Measurements from ENCODE around the gene DYNC2LI1. TPM values are rescaled to one million over a fixed set of nuclear protein-coding genes. Genes with fewer than 3 reads are reported as not detected.
"Not testable (repeated sequence)": the region's sequence is repeated elsewhere in the genome, so short reads cannot be mapped to it uniquely, and the experiment has no call there.

The DYNC2LI1 gene
- 10 to 100 TPM in 1 of 2 donors, 1 to 10 TPM in 1; 6.9 to 19.9 TPM for total RNA-seq
- long read RNA-seq, partial matches to known transcripts: 1 of 4 reads
- long read RNA-seq, other reads (novel, unspliced or antisense): 0 of 4 reads

DNA sequence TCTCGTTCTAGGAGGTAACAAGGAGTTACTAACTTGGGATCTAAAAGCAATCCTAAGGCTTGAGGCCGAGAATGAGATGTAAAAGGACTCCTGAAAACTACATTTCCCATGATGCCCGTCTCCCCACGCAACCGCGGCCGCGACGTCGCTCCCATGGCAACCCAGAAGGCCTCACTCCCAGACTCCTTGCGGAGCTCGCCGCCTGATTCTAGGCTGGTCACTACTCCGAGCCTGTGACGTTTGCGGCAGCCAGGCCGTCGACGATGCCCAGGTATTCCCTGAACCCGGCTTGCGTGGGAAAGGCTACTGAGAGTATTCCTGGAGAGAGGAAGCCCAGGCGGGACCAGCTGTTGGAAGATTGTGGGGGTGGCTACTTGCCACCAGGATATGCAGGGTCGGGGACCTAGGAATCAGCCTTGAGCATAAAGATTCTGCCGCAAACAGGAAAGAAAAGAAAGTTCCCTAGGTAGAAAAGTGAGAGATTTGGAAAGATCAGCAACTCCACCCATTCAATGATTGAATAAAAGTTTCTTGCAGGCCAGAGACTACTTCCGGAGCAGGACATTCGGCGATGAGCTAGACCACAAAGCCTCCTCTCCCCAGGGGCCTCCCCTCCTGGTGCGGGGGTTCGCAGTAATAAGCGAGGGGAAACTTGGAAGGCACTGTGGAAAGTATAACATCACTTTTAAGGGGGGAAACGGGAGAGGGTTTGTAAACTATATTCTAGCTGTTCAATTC is at the start of gene DYNC2LI1:
TSS of gene DYNC2LI1 (plus strand) at position 164 of the 738 bp plus-strand sequence. CDS start at position 264, 100 bp downstream.
- peak; percentile 83 to 92 for DNase-seq
- peak; percentile 99 for ATAC-seq
- intact Hi-C loops (cut with DNase I, micrococcal nuclease): no loop called here

DNA sequence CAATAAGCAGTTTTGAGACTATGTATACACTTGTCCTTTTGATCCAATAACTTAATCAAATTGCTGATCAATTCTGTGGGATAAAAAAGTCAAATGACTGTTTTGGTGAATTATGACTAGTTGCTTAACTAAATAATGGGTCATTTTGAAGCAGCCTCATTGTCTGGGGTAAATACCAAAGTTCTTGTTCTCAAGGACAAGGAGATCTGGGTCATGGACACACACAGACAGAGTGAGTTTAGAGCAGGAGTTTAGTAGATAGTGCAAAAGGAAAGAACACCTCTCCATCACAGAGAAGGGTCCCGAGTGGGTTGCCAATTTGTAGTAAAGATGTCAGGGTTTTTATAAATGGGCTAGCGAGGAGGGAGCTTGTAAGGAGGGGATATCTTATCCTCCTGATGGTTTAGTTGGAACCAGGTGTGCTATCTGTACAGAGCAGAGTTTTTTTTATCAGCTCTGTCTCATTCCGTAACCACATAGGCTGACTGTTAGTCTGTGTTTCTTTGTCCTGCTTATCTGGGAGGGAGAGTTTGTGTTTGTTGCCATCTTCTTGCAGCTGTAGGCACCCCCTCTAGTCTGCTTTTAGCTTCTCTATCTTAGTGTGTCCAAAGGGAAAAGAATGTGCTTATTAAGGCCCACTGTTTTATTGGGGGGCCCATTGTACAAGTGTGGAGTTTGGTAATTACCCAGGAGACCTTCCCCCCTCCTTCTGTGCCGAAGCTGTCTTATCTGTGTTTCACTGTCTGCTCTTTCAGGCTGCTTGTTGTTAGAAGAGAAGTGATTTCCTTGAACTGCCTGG is 48.9 kb upstream of the DYNC2LI1 start:
- ATAC-seq (no peak), DNase-seq (no peak)
- intact Hi-C loops (cut with DNase I, micrococcal nuclease): no loop called here

DNA sequence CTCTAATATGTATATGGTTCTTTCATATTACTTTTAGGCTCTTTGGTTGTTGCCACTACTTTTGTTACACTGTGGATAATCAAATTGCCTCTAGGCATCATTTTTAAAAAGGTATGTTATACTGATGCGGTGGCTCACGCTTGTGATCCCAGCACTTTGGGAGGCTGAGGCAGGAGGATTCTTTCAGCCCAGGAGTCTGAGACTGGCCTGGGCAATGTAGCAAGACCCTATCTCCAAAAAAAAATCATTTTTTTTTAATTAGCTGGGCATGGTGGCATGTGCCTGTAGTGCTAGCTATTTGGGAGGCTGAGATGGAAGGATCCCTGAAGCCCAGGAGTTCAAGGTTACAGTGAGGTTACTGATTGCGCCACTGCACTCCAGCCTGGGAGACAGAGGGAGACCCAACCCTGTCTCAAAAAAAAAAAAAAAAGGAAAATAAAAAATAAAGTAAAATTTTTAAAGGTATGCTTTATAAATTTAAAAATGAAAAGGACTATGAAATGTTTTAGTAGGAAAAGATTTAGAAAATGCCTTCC is 48.1 kb upstream of the DYNC2LI1 start:
- DNase-seq (no peak), ATAC-seq (no peak)
- intact Hi-C loops (cut with DNase I, micrococcal nuclease): no loop called here

DNA sequence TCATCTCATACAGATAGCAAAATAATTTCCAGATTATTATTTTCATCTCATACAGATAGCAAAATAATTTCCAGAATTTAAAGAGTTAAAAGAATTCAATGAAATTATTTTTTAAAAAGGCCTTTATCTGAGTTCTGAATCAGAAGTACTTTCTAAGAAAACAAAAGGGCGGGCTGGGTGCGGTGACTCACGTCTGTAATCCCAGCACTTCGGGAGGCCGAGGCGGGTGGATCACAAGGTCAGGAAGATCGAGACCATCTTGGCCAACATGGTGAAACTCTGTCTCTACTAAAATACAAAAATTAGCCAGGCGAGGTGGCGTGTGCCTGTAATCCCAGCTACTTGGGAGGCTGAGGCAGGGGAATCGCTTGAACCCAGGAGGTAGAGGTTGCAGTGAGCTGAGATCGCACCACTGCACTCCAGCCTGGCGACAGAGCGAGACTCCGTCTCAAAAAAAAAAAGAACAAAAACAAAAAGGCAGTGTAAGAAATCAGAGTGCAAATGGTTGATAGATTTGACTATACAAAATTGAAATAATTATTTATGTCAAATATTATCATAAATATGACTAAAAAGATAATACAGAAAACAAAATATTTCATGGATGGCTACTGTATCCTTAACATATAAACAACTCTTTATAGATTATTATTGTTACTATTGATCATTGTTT is 46.7 kb upstream of the DYNC2LI1 start:
- ATAC-seq; DNase-seq; intact Hi-C loops (cut with DNase I, micrococcal nuclease): not testable (repeated sequence)

DNA sequence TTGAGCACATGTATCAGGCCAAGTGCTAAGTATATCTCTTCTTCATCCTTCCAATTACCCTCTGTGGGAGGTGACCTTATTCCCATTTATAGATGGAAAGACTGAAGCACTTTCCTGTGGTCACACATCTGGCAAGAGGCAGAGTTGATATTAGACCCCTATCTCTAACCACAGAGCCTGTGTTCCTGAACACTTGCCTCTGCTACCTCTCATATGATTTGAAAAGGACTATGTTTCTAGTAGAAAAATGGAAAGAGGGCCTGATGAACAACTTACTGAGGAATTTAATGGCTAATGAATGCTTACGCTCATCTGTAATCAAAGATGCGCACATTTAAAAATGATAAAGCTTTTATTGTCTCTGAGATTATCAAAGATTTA is 46.2 kb upstream of the DYNC2LI1 start:
- DNase-seq (no peak), ATAC-seq (no peak)
- intact Hi-C loops (cut with DNase I, micrococcal nuclease): no loop called here

DNA sequence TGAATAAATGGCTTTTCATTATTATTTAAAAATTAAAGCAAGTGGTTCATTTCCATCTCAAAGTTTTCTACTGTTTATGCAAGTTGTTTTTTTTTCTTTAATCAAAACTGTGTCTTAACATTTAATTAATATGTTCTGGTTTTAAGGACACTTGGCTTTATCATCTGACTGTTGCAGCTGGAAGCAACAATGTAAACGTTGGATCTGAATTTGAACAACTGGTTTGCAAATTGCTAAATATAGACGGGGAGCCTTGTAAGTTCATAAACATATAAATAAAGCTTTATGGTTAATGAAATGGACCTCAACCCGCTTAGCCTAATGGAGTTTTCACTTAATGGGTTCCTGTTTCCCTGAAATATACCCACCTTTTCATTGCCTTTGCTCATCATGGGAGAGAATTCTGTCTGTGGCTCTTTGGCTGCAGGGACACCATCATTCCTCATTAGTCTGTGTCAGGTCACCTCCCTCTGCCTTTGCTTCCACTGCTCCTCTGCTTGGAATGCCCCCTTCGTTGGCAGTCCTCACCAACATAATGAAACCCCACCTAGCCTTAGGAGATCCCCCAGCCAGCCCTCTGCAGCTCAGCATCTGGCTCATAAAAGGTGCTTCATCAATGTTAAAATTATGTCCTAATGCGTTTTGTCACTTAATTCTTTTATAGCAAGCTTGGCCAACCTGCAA is 44.2 kb upstream of the DYNC2LI1 start:
- intact Hi-C loops (cut with DNase I, micrococcal nuclease): no loop called here
- ATAC-seq (no peak), DNase-seq (no peak)

DNA sequence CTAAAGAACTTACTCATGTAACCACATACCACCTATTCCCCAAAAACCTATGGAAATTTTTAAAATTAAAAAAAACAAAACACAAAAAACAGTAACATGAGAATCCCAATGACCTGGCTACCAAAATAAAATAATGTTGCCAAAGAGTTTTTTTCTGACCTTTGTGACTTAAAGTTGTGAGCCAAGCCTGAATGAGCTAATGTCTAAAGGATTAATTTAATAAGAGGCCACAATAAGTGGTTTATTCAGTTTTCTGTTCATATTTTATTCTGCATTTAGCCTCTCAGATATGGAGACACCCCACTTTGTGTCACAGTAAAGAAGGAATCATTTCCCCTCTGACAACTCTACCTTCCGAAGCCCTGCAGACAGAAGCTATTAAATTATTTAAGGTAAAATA is 42.6 kb upstream of the DYNC2LI1 start:
- intact Hi-C loops (cut with DNase I, micrococcal nuclease): no loop called here
- DNase-seq (no peak), ATAC-seq (no peak)

DNA sequence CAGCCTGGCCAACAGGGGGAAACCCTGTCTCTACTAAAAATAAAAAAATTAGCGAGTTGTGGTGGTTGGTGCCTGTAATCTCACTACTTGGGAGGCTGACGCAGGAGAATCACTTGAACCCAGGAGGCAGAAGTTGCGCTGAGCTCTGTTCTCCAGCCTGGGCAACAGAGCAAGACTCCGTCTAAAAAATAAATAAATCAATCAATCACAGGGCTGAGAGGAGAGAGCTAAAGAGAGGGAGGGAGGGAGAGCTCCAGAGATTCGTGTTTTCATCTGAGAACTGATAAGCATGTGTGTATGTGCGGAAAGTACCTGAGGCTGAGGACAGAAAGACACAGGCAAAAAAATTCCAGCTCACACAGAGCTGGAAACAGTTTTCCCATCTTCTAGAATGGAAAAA is 37.2 kb upstream of the DYNC2LI1 start:
- ATAC-seq: no peak
- no peak for DNase-seq
- intact Hi-C loops (cut with DNase I, micrococcal nuclease): no loop called here

DNA sequence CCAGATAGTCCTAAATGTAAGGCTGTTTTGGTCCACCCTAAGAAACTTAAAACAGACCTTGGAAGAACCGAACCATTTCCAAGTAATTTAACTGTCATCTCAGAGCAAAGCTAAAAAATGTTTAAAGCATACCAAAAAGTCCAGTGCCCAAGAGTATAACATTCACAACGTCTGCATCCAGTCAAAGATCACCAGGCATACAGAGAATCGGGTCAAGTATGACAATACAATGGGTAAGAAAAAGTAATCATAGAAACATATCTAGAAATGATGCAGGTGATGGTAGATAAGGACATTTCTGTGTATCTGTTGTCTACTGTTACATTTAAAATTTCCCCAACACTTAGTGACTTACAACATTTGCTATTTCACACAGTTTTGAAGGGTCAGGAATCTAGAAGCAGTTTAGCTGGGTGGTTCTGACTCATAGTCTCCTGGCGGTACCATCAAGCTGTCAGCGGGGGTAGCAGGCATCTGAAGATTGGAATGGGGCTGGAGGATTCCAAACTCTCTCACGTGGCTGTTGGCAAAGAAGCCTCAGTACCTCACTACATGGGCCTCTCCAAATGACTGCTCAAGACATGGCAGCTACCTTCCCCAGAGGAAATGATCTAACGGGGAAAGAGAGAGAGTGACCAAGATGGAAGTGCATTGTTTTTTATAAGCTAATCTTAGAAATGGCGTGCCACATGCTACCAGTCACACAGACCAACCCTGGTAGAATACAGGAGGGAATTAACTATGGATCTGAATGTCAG is 36.6 kb upstream of the DYNC2LI1 start:
- ATAC-seq (no peak), DNase-seq (no peak)

DNA sequence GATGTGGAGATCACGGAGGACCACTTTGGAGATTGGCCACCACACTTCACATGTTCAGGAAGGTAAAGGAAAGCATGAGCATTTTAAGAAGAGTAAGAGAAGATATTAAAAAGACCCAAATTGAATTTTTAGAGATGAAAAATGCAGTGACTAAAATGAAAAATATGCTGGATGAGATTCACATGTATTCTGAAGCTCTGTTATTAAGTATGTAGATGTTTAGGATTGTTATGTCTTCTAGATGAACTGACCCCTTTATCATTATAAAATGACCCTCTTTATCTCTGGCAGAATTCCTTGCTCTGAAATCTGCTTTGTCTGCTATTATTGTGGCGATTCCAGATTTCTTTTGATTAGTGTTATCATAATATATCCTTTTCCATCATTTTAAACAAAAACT is 36.0 kb upstream of the DYNC2LI1 start:
- intact Hi-C loops (cut with DNase I, micrococcal nuclease): no loop called here
- ATAC-seq (no peak), DNase-seq (no peak)

More for the DNA sequence above, 36.6 kb upstream of the DYNC2LI1 start:
- intact Hi-C loops (cut with DNase I, micrococcal nuclease): no loop called here

DNA sequence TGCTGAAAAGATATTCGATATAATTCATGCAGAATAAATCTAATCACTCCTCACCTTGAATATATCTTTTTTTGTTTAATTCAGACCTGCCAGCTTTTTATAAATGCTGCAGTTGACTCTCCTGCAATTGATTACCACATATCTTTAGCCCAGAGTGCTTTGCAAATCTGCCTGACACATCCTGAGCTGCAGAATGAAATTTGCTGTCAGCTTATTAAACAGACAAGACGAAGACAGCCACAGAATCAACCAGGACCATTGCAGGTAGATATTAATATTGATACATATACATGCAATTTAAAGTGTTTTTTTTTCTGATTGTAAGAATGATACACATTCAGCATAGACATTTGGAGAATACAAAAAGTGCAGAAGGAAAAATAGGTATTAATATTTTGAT is 35.6 kb upstream of the DYNC2LI1 start:
- ATAC-seq: no peak
- no peak for DNase-seq
- intact Hi-C loops (cut with DNase I, micrococcal nuclease): no loop called here

DNA sequence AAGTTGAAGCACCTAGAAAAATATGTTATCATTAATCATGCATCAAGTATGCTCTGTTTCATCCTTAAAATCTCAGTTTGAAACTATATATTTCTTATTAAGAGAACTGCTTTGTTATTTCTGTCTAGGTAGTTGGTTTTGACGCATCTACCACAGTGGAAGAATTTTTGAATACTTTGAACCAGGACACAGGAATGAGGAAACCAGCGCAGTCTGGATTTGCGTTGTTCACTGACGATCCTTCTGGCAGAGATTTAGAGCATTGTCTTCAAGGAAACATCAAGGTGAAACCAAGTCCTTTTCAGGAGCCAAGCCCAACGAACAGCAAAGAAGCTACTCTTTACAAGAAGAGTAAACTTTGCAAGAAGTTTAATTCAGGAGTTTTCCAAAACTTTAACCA is 30.1 kb upstream of the DYNC2LI1 start:
- intact Hi-C loops (cut with DNase I, micrococcal nuclease): no loop called here
- DNase-seq (no peak), ATAC-seq (no peak)

DNA sequence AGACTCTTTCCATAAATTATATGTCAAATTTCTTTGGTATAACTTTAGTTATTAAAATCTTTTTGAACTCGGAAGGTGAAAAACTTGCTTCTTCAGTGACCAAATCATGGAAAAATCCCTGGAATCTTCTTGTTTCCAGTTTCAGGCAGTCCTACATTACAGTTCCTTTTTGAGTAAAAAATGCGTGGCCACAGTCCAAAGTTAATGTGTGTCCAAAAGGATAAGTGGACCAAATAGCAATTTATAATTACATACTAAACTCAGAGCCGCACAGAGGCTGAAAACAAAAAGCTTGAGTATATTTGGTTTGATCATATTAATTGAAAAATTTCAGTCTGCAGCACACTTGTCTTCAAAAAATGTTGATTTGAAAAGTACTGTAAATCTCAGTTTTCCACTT is 28.4 kb upstream of the DYNC2LI1 start:
- ATAC-seq (no peak), DNase-seq (no peak)
- intact Hi-C loops (cut with DNase I, micrococcal nuclease): no loop called here

DNA sequence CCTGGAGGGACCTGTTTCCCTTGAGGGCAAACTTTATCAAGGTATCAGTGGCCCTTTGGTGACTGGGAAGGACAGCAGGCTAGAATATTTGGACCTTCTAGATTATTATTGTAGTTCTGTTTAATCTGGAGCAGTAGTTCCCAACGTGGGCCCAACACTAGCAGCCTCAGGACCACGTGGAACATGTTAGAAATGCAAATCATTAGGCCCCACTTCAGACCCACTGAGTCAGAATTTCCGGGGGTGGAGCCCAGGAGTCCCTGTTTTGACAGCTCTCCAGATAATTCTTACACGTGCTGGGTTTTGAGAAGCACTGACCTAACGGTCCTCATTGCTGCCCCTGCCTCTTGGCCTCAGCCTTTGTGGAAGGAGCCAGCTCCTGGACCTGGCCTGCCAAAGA is 25.5 kb upstream of the DYNC2LI1 start:
- DNase-seq (no peak), ATAC-seq (no peak)
- intact Hi-C loops (cut with DNase I, micrococcal nuclease): no loop called here

DNA sequence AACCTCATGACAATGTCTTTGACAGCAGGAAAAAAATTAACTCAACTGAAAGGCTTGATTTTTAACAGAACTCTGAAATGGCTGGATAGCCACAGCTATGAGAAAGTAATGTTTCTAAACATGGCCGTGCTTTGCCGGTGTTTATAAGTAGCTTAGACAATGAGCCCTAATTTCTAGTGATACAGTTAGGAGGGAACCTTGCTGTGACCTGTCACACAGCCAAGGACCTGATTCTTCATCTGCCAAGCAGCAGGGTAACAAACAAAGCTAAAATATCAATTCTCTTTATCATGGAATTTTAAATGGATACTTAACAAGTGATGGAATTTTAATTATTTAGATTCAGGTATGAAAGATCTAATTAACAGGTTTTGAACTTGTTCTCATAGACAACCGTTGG is 24.3 kb upstream of the DYNC2LI1 start:
- ATAC-seq (no peak), DNase-seq (no peak)
- intact Hi-C loops (cut with DNase I, micrococcal nuclease): no loop called here

DNA sequence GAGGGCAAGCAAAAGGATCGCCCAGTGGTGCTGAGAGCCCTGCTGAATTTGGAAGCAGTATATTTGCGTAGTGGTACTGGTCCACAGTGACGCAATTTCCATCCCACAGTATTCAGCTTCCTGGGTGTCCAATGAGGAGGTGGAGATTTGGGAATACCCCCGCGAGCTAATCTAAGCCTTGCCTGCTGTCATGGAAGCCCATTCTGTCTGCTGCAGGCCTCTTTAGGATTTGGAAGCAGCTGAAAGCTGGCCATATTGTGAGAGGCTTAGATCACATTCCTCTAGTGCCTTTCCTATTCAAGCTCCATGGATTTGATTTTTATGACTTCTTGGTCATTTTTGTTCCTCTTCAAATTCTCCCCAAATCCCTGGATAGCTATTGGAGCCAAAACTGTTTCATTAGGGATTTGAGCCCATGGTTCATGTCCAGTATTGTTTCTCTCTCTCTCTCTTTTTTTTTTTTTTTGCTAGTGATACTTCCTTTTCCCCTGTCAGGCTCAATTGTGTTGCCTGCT is 22.3 kb upstream of the DYNC2LI1 start:
- DNase-seq (no peak), ATAC-seq (no peak)
- intact Hi-C loops (cut with DNase I, micrococcal nuclease): no loop called here

DNA sequence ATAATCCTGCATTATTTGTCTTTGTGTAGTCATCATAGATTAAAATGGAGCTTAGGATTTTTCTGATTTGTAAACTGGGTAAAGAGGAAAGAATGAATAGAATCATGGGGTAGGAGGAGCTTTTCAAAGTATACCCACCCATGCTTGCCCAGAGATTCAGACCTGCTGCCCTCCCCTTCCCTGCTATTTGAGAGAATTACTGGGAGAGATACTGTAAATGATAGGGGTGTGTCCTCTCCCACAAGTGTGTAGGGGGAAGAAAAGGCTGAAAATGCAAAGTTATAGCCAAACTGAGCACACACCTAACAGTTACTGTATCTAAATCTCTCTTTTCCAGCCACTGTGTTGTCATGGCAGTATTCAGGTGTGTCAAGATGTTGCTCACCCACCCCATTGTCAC is 21.5 kb upstream of the DYNC2LI1 start:
- ATAC-seq: no peak
- intact Hi-C loops (cut with DNase I, micrococcal nuclease): no loop called here
- no peak for DNase-seq

DNA sequence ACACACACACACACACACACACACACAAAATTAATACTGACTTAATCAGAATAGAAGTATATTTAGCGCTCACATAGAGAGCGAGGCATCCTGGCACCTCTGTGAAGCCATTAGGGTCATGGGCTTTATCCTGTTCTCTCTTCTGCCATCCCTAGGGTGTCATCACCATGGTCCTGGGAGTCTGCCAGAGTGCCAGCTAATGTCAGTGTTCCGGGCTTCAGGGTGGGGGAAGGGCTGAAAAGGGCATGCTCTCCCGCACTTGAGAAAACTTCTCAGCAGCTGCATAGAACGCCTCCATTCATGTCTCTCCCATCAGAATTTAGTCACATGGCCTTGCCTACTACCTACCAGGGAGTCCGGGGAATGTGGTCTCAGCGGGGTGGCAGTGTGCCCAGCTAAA is 19.7 kb upstream of the DYNC2LI1 start:
- DNase-seq (no peak), ATAC-seq (no peak)
- intact Hi-C loops (cut with DNase I, micrococcal nuclease): no loop called here

Data from left colon (tissue), 2 donors.